ENCODE measurements around the gene DNTTIP2. TPM values are rescaled to one million over a fixed set of nuclear protein-coding genes. Genes with fewer than 3 reads are reported as not detected.

DNTTIP2 gene
- total and polyA plus RNA-seq, 4 donors = 36.6 to 79.9 (median 46.7) TPM

GRCh38 chr1:93846206-93846991 is 32.6 kb downstream of the DNTTIP2 start:
- Histone ChIP-seq H3K9me3 (ENCODE audit: control insufficient read depth in 4 of 4, insufficient read depth in 3 of 4, low read length in 3 of 4) (no peaks in the 10 kb centered on the region), H3K4me3 (peak overlapping the region; percentile 67), H3K27me3 (ENCODE audit: control insufficient read depth in 3 of 3, insufficient read depth in 3 of 3, low read length in 2 of 3) (no peaks in the 10 kb centered on the region), H3K27ac (ENCODE audit: low read depth in 1 of 2, low read length in 1 of 2) (peak overlapping the region; percentile 96 to 97), H3K4me1 (ENCODE audit: control insufficient read depth in 5 of 5, insufficient read depth in 5 of 5, low read length in 5 of 5) (peaks cover 0 to 16% (median 5%) of the 10 kb centered on the region in 5 donors), H3K9ac (ENCODE audit: insufficient read depth in 1 of 2, low read length in 2 of 2) (peak overlapping the region; percentile 46 to 67), H3K36me3 (ENCODE audit: control insufficient read depth in 4 of 4, insufficient read depth in 4 of 4, low read length in 4 of 4) (peaks cover 0 to 3% (median 0%) of the 10 kb centered on the region in 4 donors)
- ATAC-seq (ENCODE audit: insufficient read depth, low FRiP score) = peak; percentile 68
- peak; percentile 91 to 94 (median 93) for DNase-seq
- 0% methylated on average over 69 to 94 of the region's 94 CpGs for WGBS, 2 donors
- TF ChIP-seq, protein P1, sequence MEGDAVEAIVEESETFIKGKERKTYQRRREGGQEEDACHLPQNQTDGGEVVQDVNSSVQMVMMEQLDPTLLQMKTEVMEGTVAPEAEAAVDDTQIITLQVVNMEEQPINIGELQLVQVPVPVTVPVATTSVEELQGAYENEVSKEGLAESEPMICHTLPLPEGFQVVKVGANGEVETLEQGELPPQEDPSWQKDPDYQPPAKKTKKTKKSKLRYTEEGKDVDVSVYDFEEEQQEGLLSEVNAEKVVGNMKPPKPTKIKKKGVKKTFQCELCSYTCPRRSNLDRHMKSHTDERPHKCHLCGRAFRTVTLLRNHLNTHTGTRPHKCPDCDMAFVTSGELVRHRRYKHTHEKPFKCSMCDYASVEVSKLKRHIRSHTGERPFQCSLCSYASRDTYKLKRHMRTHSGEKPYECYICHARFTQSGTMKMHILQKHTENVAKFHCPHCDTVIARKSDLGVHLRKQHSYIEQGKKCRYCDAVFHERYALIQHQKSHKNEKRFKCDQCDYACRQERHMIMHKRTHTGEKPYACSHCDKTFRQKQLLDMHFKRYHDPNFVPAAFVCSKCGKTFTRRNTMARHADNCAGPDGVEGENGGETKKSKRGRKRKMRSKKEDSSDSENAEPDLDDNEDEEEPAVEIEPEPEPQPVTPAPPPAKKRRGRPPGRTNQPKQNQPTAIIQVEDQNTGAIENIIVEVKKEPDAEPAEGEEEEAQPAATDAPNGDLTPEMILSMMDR (IDR thresholded peaks at IDR 0.05; ENCODE audit: control extremely low read depth, extremely low read depth) = peak; percentile 24

DNA sequence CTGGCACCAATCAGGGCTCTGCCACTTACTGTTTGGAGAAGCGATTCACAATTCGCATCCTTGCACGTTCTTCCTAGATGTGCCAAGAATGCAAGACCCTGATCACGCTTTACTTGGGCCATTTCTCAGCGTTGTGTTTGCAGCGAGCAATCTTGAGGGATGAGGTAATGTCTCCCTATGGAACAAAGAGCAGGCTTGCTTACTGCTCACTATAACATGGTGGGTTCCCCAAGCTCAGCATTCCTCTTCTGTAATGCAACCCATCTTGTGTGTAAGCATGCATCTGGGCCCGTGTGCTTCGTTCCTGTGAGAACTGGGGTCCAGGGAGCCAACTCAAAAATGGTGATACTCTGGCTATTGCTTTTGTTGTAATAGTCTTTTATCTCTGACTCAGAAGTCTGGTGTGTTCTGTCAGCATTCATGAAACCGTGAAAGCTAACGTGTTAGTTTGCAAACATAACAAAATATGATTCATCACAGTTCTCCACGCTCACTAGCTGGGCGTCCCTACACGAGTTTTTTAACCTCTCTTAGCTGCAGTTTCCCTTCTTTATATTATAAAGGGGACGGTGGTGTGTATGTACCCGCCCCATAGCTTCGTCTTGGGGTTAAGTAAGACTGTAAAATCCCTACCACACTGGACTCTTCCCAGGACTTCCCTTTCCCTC is 33.3 kb downstream of the DNTTIP2 start:
- WGBS, 2 donors = 24 to 25% methylated on average over 16 of the region's 16 CpGs
- ATAC-seq (ENCODE audit: insufficient read depth, low FRiP score) (peak; percentile 1), DNase-seq (peak; percentile 65 to 89 (median 77))
- H3K9me3 ChIP-seq (ENCODE audit: control insufficient read depth in 4 of 4, insufficient read depth in 3 of 4, low read length in 3 of 4) = no peaks in the 10 kb centered on the region
- H3K27me3 ChIP-seq (ENCODE audit: control insufficient read depth in 3 of 3, insufficient read depth in 3 of 3, low read length in 2 of 3) = no peaks in the 10 kb centered on the region
- peaks cover 0 to 3% (median 0%) of the 10 kb centered on the region in 4 donors for H3K36me3 ChIP-seq (ENCODE audit: control insufficient read depth in 4 of 4, insufficient read depth in 4 of 4, low read length in 4 of 4)
- H3K4me1 ChIP-seq (ENCODE audit: control insufficient read depth in 5 of 5, insufficient read depth in 5 of 5, low read length in 5 of 5) = peaks cover 0 to 16% (median 5%) of the 10 kb centered on the region in 5 donors
- peak overlapping the region in 1 of 2 donors; percentile 67 for H3K9ac ChIP-seq (ENCODE audit: insufficient read depth in 1 of 2, low read length in 2 of 2)
- TF ChIP-seq, protein P1 (IDR thresholded peaks at IDR 0.05; ENCODE audit: control extremely low read depth, extremely low read depth) = no peak
- peak overlapping the region; percentile 22 for H3K4me3 ChIP-seq
- H3K27ac ChIP-seq (ENCODE audit: low read depth in 1 of 2, low read length in 1 of 2) = peak overlapping the region; percentile 96 to 97

GRCh38 chr1:93844262-93845045 is 34.6 kb downstream of the DNTTIP2 start:
- Histone ChIP-seq H3K4me3 (no peak overlapping the region), H3K27me3 (ENCODE audit: control insufficient read depth in 3 of 3, insufficient read depth in 3 of 3, low read length in 2 of 3) (no peaks in the 10 kb centered on the region), H3K36me3 (ENCODE audit: control insufficient read depth in 4 of 4, insufficient read depth in 4 of 4, low read length in 4 of 4) (peaks cover 0 to 6% (median 0%) of the 10 kb centered on the region in 4 donors), H3K9ac (ENCODE audit: insufficient read depth in 1 of 2, low read length in 2 of 2) (no peak overlapping the region), H3K9me3 (ENCODE audit: control insufficient read depth in 4 of 4, insufficient read depth in 3 of 4, low read length in 3 of 4) (no peaks in the 10 kb centered on the region), H3K4me1 (ENCODE audit: control insufficient read depth in 5 of 5, insufficient read depth in 5 of 5, low read length in 5 of 5) (peaks cover 0 to 16% (median 5%) of the 10 kb centered on the region in 5 donors), H3K27ac (ENCODE audit: low read depth in 1 of 2, low read length in 1 of 2) (no peak overlapping the region)
- DNase-seq (peak; percentile 54 to 90 (median 84)), ATAC-seq (ENCODE audit: insufficient read depth, low FRiP score) (no peak)
- 41 to 53% methylated on average over 8 of the region's 8 CpGs for WGBS, 2 donors
- TF ChIP-seq, protein P1 (IDR thresholded peaks at IDR 0.05; ENCODE audit: control extremely low read depth, extremely low read depth) = peak; percentile 59

Measured in lung (tissue), 12 donors.